K562 (cell line): Measurements from ENCODE around the gene CLDND2. TPM values are rescaled to one million over a fixed set of nuclear protein-coding genes. Genes with fewer than 3 reads are reported as not detected.

Experiments
- CBX5 ChIP-seq: IDR thresholded peaks from 2 replicates; pipeline ENCODE4 v1.6.1; 2014; ENCODE audit warnings: low read depth, borderline replicate concordance
- HMGN3 ChIP-seq: IDR thresholded peaks from 2 replicates; pipeline ENCODE4 v1.6.1; 2011; ENCODE audit warnings: borderline replicate concordance, low read depth, mild to moderate bottlenecking, mixed read lengths, low read length; ENCODE audit not compliant: insufficient read length; ENCODE audit errors: extremely low read depth
- NFIX ChIP-seq: fragments of 250-450 bp; sonication (Bioruptor Pico); IDR thresholded peaks from 2 replicates; pipeline ENCODE4 v1.4.0; 2020; ENCODE audit warnings: low read depth, mild to moderate bottlenecking, moderate library complexity
- SMC3 ChIP-seq: conservative IDR thresholded peaks from 2 replicates; pipeline ENCODE4 v1.6.1; 2011; ENCODE audit warnings: low read depth, low read length, improper control_type of control experiment; ENCODE audit not compliant: insufficient read depth
- SP1 ChIP-seq: sonication (generic); formaldehyde crosslinking; IDR thresholded peaks from 2 replicates; pipeline ENCODE4 v1.8.1; 2022; ENCODE audit warnings: mild to moderate bottlenecking, missing genetic modification reagents
- TCF3 ChIP-seq: sonication (generic); formaldehyde crosslinking; IDR thresholded peaks from 2 replicates; pipeline ENCODE4 v1.4.0; 2020; ENCODE audit warnings: mild to moderate bottlenecking, missing genetic modification reagents
- ZNF830 ChIP-seq: fragments of 250-450 bp; sonication (Bioruptor Pico); IDR thresholded peaks from 2 replicates; pipeline ENCODE4 v1.5.0; 2021; ENCODE audit warnings: mild to moderate bottlenecking
- polyA plus RNA-seq, 8 experiments: library from polyadenylated mRNA; depleted of rRNA in 4 of 8; stranded (reverse) in 5 of 8; unstranded in 3 of 8; fragments of >200 nt; fragmentation: Nextera tagmentation in 2 of 8; fragmentation: Illumina TruSeq in 1 of 8; extraction: Ambion mirVana in 2 of 8; extraction: Trizol in 1 of 8; gene quantifications; 2 replicates each; pipeline versions ENCODE4 v1.2.1 to v1.2.3, GENCODE V29; 2011 to 2014; ENCODE audit warnings: inconsistent platforms in 1 of 8, missing spikeins in 1 of 8
- total RNA-seq, 7 experiments: library from RNA; depleted of rRNA in 6 of 7; stranded (reverse); fragments of >200 nt in 6 of 7; fragmentation: Illumina TruSeq in 2 of 7; extraction: Trizol in 2 of 7; gene quantifications; 2 replicates each; pipeline versions ENCODE4 v1.2.1 to v1.2.3, GENCODE V29; 2011 to 2021; ENCODE audit warnings: low replicate concordance in 1 of 7
- TF ChIP-seq, protein P1 (sequence below), 2 experiments: fragments of 450-650 bp in 1 of 2; sonication (generic) in 1 of 2; formaldehyde crosslinking in 1 of 2; IDR thresholded peaks; 2 replicates each; pipeline versions ENCODE4 v1.7.1 to v1.9.0; 2016 to 2022; ENCODE audit warnings: inconsistent platforms in 1 of 2, mild to moderate bottlenecking in 1 of 2, missing genetic modification reagents in 1 of 2
- TF ChIP-seq, protein P2 (sequence below): fragments of 450-650 bp; IDR thresholded peaks from 2 replicates; pipeline ENCODE4 v1.6.1; 2014; ENCODE audit warnings: low read depth, mild to moderate bottlenecking, moderate library complexity, borderline replicate concordance
- TF ChIP-seq, protein P3 (sequence below): sonication (generic); formaldehyde crosslinking; IDR thresholded peaks from 2 replicates; pipeline ENCODE4 v1.8.0; 2022; ENCODE audit warnings: missing genetic modification reagents, mild to moderate bottlenecking, moderate library complexity, borderline replicate concordance
- TF ChIP-seq, protein P4 (sequence below): fragments of 450-650 bp; IDR thresholded peaks from 2 replicates; pipeline ENCODE4 v1.6.1; 2016

Gene CLDND2
- total and polyA plus RNA-seq, 9 of the 15 experiments (the other 6 are each of a cell fraction or from before 2014, with no cell fraction given) = 0.45 to 4.0 (median 1.2) TPM; not detected in 3

DNA sequence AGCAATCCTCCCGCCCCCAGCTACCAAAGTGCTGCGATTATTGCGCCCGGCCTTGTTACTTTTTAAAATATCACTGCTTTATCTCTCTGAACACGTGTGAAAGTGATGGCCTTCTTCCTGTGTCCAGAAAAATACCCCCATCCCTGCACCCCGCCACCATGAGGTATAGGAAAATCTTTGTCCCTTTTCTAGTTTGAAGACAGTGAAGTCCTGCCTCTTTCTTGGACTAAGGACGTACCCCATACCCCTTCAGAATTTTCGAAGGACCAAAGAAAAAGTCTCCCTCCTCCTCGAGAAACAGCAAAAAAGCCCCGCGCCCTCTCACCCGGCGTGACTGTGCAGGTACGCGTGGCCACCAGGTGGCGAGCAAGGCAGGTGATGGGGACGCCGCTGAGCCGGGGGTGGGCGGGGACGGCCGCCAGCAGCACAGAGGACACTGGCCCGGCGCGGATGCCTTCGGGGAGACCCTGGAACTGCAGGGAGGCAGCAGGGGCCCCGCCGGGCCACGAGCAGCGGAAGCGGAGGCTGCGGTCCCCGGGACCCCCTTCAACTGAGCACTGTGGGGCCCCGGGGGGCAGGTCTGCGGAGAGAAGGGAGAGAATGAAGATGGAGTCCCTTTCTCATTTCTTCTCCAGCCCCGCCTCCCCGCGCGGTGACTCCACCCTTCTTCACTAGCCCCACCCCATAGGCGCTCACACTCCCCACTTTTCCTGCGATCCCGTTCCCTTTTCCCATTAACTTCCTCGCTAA is 30.1 kb downstream of the CLDND2 start (continued):
- TF ChIP-seq, protein P1, sequence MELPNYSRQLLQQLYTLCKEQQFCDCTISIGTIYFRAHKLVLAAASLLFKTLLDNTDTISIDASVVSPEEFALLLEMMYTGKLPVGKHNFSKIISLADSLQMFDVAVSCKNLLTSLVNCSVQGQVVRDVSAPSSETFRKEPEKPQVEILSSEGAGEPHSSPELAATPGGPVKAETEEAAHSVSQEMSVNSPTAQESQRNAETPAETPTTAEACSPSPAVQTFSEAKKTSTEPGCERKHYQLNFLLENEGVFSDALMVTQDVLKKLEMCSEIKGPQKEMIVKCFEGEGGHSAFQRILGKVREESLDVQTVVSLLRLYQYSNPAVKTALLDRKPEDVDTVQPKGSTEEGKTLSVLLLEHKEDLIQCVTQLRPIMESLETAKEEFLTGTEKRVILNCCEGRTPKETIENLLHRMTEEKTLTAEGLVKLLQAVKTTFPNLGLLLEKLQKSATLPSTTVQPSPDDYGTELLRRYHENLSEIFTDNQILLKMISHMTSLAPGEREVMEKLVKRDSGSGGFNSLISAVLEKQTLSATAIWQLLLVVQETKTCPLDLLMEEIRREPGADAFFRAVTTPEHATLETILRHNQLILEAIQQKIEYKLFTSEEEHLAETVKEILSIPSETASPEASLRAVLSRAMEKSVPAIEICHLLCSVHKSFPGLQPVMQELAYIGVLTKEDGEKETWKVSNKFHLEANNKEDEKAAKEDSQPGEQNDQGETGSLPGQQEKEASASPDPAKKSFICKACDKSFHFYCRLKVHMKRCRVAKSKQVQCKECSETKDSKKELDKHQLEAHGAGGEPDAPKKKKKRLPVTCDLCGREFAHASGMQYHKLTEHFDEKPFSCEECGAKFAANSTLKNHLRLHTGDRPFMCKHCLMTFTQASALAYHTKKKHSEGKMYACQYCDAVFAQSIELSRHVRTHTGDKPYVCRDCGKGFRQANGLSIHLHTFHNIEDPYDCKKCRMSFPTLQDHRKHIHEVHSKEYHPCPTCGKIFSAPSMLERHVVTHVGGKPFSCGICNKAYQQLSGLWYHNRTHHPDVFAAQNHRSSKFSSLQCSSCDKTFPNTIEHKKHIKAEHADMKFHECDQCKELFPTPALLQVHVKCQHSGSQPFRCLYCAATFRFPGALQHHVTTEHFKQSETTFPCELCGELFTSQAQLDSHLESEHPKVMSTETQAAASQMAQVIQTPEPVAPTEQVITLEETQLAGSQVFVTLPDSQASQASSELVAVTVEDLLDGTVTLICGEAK (IDR thresholded peaks at IDR 0.05) = peak; percentile 31; the same call in 1 of the 2 replicates
- TF ChIP-seq, protein P1 (CRISPR knock-in tag; IDR thresholded peaks at IDR 0.05) = no peak
- TF ChIP-seq NFIX (CRISPR knock-in tag) = no peak
- TF ChIP-seq SP1 (CRISPR knock-in tag) = peak; percentile 46; the same call in 1 of the 2 replicates
- TF ChIP-seq CBX5 = no peak
- TF ChIP-seq HMGN3 = peak; percentile 77
- TF ChIP-seq TCF3 (CRISPR knock-in tag) = peak; percentile 44; the same call in 1 of the 2 replicates
- TF ChIP-seq, protein P2, sequence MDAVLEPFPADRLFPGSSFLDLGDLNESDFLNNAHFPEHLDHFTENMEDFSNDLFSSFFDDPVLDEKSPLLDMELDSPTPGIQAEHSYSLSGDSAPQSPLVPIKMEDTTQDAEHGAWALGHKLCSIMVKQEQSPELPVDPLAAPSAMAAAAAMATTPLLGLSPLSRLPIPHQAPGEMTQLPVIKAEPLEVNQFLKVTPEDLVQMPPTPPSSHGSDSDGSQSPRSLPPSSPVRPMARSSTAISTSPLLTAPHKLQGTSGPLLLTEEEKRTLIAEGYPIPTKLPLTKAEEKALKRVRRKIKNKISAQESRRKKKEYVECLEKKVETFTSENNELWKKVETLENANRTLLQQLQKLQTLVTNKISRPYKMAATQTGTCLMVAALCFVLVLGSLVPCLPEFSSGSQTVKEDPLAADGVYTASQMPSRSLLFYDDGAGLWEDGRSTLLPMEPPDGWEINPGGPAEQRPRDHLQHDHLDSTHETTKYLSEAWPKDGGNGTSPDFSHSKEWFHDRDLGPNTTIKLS = peak; percentile 79
- TF ChIP-seq SMC3 = peak; percentile 83
- TF ChIP-seq, protein P3, sequence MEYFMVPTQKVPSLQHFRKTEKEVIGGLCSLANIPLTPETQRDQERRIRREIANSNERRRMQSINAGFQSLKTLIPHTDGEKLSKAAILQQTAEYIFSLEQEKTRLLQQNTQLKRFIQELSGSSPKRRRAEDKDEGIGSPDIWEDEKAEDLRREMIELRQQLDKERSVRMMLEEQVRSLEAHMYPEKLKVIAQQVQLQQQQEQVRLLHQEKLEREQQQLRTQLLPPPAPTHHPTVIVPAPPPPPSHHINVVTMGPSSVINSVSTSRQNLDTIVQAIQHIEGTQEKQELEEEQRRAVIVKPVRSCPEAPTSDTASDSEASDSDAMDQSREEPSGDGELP = peak; percentile 84
- no peak for TF ChIP-seq ZNF830 (CRISPR knock-in tag)
- TF ChIP-seq, protein P4, sequence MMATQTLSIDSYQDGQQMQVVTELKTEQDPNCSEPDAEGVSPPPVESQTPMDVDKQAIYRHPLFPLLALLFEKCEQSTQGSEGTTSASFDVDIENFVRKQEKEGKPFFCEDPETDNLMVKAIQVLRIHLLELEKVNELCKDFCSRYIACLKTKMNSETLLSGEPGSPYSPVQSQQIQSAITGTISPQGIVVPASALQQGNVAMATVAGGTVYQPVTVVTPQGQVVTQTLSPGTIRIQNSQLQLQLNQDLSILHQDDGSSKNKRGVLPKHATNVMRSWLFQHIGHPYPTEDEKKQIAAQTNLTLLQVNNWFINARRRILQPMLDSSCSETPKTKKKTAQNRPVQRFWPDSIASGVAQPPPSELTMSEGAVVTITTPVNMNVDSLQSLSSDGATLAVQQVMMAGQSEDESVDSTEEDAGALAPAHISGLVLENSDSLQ = no peak
